A549 (cell line): ENCODE results near the gene RNF8.

Experiments used
- CHD2 ChIP-seq: fragments of 150-350 bp; IDR thresholded peaks from 2 replicates; pipeline ENCODE4 v1.6.1; 2014; ENCODE audit warnings: low read length; ENCODE audit not compliant: partially characterized antibody
- EP300 ChIP-seq, 2 experiments: fragments of >200 bp; sonication (Bioruptor Twin); formaldehyde crosslinking; IDR thresholded peaks; 2 replicates in 1 of 2; 3 replicates in 1 of 2; pipeline ENCODE4 v1.6.1; 2016 to 2017
- KDM1A ChIP-seq: fragments of 200-600 bp; sonication (generic); IDR thresholded peaks from 2 replicates; pipeline ENCODE4 v1.6.1; 2016; ENCODE audit warnings: low read depth, mild to moderate bottlenecking
- KDM5A ChIP-seq: fragments of 200-600 bp; sonication (generic); IDR thresholded peaks from 2 replicates; pipeline ENCODE4 v1.6.1; 2016; ENCODE audit warnings: antibody characterized with exemption, mild to moderate bottlenecking
- MYC ChIP-seq: IDR thresholded peaks from 2 replicates; pipeline ENCODE4 v1.6.1; 2012; ENCODE audit warnings: mild to moderate bottlenecking, inconsistent platforms, low read length, improper control_type of control experiment, borderline replicate concordance
- POLR2A ChIP-seq: IDR thresholded peaks from 2 replicates; pipeline ENCODE4 v1.6.1; 2012; ENCODE audit warnings: mild to moderate bottlenecking, low read length
- POLR2AphosphoS2 ChIP-seq: conservative IDR thresholded peaks from 2 replicates; pipeline ENCODE4 v1.6.1; 2012; ENCODE audit warnings: low read length, improper control_type of control experiment, inconsistent platforms
- SMC3 ChIP-seq: fragments of >200 bp; sonication (Bioruptor Twin); formaldehyde crosslinking; IDR thresholded peaks from 3 replicates; pipeline ENCODE4 v1.6.1; 2018; ENCODE audit warnings: inconsistent platforms
- TF ChIP-seq, protein P1 (sequence below): fragments of >200 bp; sonication (Bioruptor Twin); formaldehyde crosslinking; IDR thresholded peaks from 3 replicates; pipeline ENCODE4 v1.5.1; 2016
- TF ChIP-seq, protein P2 (sequence below): IDR thresholded peaks from 2 replicates; pipeline ENCODE4 v1.6.1; 2012
- TF ChIP-seq, protein P3 (sequence below): fragments of 250-450 bp; sonication (Bioruptor Pico); IDR thresholded peaks from 2 replicates; pipeline ENCODE4 v1.5.0; 2020; ENCODE audit warnings: low read depth, mild to moderate bottlenecking, moderate library complexity
- TF ChIP-seq, protein P4 (sequence below): fragments of 250-450 bp; sonication (Bioruptor Pico); IDR thresholded peaks from 2 replicates; pipeline ENCODE4 v1.5.0; 2021; ENCODE audit warnings: mild to moderate bottlenecking, moderate library complexity, borderline replicate concordance

DNA sequence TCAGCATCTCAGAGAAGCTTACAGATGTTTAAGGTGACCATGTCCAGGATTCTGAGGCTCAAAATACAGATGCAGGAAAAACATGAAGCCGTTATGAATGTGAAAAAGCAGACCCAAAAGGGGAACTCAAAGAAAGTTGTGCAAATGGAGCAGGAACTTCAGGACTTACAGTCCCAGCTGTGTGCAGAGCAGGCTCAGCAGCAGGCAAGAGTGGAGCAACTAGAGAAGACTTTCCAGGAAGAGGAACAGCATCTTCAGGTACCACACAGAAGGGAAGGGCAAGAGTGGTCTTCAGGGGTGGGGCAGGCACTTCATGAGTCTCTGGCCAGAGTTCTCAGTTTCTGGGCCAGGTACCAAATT is 15.2 kb downstream of the RNF8 start:
- TF ChIP-seq POLR2A = no peak
- no peak for TF ChIP-seq SMC3
- TF ChIP-seq, protein P1, sequence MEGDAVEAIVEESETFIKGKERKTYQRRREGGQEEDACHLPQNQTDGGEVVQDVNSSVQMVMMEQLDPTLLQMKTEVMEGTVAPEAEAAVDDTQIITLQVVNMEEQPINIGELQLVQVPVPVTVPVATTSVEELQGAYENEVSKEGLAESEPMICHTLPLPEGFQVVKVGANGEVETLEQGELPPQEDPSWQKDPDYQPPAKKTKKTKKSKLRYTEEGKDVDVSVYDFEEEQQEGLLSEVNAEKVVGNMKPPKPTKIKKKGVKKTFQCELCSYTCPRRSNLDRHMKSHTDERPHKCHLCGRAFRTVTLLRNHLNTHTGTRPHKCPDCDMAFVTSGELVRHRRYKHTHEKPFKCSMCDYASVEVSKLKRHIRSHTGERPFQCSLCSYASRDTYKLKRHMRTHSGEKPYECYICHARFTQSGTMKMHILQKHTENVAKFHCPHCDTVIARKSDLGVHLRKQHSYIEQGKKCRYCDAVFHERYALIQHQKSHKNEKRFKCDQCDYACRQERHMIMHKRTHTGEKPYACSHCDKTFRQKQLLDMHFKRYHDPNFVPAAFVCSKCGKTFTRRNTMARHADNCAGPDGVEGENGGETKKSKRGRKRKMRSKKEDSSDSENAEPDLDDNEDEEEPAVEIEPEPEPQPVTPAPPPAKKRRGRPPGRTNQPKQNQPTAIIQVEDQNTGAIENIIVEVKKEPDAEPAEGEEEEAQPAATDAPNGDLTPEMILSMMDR = no peak
- TF ChIP-seq, protein P2, sequence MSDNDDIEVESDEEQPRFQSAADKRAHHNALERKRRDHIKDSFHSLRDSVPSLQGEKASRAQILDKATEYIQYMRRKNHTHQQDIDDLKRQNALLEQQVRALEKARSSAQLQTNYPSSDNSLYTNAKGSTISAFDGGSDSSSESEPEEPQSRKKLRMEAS = no peak
- TF ChIP-seq KDM5A = no peak
- TF ChIP-seq, protein P3, sequence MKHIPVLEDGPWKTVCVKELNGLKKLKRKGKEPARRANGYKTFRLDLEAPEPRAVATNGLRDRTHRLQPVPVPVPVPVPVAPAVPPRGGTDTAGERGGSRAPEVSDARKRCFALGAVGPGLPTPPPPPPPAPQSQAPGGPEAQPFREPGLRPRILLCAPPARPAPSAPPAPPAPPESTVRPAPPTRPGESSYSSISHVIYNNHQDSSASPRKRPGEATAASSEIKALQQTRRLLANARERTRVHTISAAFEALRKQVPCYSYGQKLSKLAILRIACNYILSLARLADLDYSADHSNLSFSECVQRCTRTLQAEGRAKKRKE (CRISPR knock-in tag) = no peak
- TF ChIP-seq EP300 (IDR thresholded peaks at IDR 0.05) = no peak
- no peak for TF ChIP-seq CHD2
- no peak for TF ChIP-seq MYC
- TF ChIP-seq, protein P4, sequence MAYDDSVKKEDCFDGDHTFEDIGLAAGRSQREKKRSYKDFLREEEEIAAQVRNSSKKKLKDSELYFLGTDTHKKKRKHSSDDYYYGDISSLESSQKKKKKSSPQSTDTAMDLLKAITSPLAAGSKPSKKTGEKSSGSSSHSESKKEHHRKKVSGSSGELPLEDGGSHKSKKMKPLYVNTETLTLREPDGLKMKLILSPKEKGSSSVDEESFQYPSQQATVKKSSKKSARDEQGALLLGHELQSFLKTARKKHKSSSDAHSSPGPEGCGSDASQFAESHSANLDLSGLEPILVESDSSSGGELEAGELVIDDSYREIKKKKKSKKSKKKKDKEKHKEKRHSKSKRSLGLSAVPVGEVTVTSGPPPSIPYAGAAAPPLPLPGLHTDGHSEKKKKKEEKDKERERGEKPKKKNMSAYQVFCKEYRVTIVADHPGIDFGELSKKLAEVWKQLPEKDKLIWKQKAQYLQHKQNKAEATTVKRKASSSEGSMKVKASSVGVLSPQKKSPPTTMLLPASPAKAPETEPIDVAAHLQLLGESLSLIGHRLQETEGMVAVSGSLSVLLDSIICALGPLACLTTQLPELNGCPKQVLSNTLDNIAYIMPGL (CRISPR knock-in tag) = no peak
- no peak for TF ChIP-seq KDM1A
- no peak for TF ChIP-seq POLR2AphosphoS2
